H9 (cell line): Measurements from ENCODE around the gene SSB. TPM values are rescaled to one million over a fixed set of nuclear protein-coding genes. Genes with fewer than 3 reads are reported as not detected.
"Not testable (repeated sequence)": the region's sequence is repeated elsewhere in the genome, so short reads cannot be mapped to it uniquely, and the experiment has no call there.

ENCODE experiments used
- DNase-seq: peaks from one replicate; pipeline ENCODE4 v3.0.0-alpha.2; 2017
- H2AFZ ChIP-seq: one replicate; pipeline ENCODE4 v1.6.1; 2013; ENCODE audit warnings: mild to moderate bottlenecking, low read length, control low read depth, moderate library complexity
- H2AK5ac ChIP-seq: 2 replicates; pipeline ENCODE4 v1.6.1; 2013; ENCODE audit warnings: low read length, control low read depth, mixed read lengths; ENCODE audit not compliant: insufficient read length
- H2BK120ac ChIP-seq: one replicate; pipeline ENCODE4 v1.6.1; 2013; ENCODE audit warnings: low read depth, mild to moderate bottlenecking, low read length, control low read depth, inconsistent platforms; ENCODE audit not compliant: poor library complexity, severe bottlenecking
- H2BK12ac ChIP-seq: 2 replicates; pipeline ENCODE4 v1.6.1; 2013; ENCODE audit warnings: low read length, control low read depth, mixed read lengths, low read depth; ENCODE audit not compliant: insufficient read length
- H2BK15ac ChIP-seq: 2 replicates; pipeline ENCODE4 v1.6.1; 2013; ENCODE audit warnings: low read depth, low read length, control low read depth
- H2BK20ac ChIP-seq: one replicate; pipeline ENCODE4 v1.6.1; 2013; ENCODE audit warnings: low read depth, mild to moderate bottlenecking, low read length, control low read depth, inconsistent platforms; ENCODE audit not compliant: poor library complexity, severe bottlenecking
- H2BK5ac ChIP-seq: 2 replicates; pipeline ENCODE4 v1.6.1; 2013; ENCODE audit warnings: low read length, control low read depth, mixed read lengths; ENCODE audit not compliant: insufficient read length
- H3K14ac ChIP-seq: 2 replicates; pipeline ENCODE4 v1.6.1; 2013; ENCODE audit warnings: low read length, control low read depth; ENCODE audit not compliant: insufficient read depth
- H3K18ac ChIP-seq: 2 replicates; pipeline ENCODE4 v1.6.1; 2013; ENCODE audit warnings: low read depth, mild to moderate bottlenecking, mixed read lengths, low read length, control low read depth; ENCODE audit not compliant: insufficient read length
- H3K23ac ChIP-seq: 2 replicates; pipeline ENCODE4 v1.6.1; 2013; ENCODE audit warnings: low read length, control low read depth, mixed read lengths, low read depth; ENCODE audit not compliant: insufficient read length
- H3K23me2 ChIP-seq: 2 replicates; pipeline ENCODE4 v1.6.1; 2013; ENCODE audit warnings: low read depth, mild to moderate bottlenecking, mixed read lengths, low read length, control low read depth; ENCODE audit not compliant: insufficient read length, poor library complexity, severe bottlenecking
- H3K27ac ChIP-seq: 2 replicates; pipeline ENCODE4 v1.5.1; 2013; ENCODE audit warnings: low read length, control low read depth, mixed read lengths, low read depth; ENCODE audit not compliant: insufficient read length
- H3K27me3 ChIP-seq: 2 replicates; pipeline ENCODE4 v1.6.1; 2013; ENCODE audit warnings: low read length, control low read depth, inconsistent platforms; ENCODE audit not compliant: insufficient read depth
- H3K4ac ChIP-seq: 2 replicates; pipeline ENCODE4 v1.6.1; 2013; ENCODE audit warnings: low read depth, mild to moderate bottlenecking, control low read depth, inconsistent platforms, low read length, moderate library complexity
- H3K4me1 ChIP-seq: 2 replicates; pipeline ENCODE4 v1.6.1; 2013; ENCODE audit warnings: low read length, control low read depth, inconsistent platforms; ENCODE audit not compliant: insufficient read depth
- H3K4me2 ChIP-seq: 2 replicates; pipeline ENCODE4 v1.6.1; 2013; ENCODE audit warnings: low read length, control low read depth, mixed read lengths; ENCODE audit not compliant: insufficient read length, insufficient read depth
- H3K56ac ChIP-seq: 2 replicates; pipeline ENCODE4 v1.6.1; 2013; ENCODE audit warnings: low read depth, mild to moderate bottlenecking, mixed read lengths, low read length, control low read depth; ENCODE audit not compliant: insufficient read length
- H3K79me1 ChIP-seq: 2 replicates; pipeline ENCODE4 v1.6.1; 2013; ENCODE audit warnings: low read depth, mild to moderate bottlenecking, moderate library complexity, low read length, control low read depth, inconsistent platforms; ENCODE audit not compliant: insufficient read depth, poor library complexity, severe bottlenecking
- H3K79me2 ChIP-seq: 2 replicates; pipeline ENCODE4 v1.6.1; 2013; ENCODE audit warnings: low read length, control low read depth, inconsistent platforms; ENCODE audit not compliant: insufficient read depth
- H3K9ac ChIP-seq: 2 replicates; pipeline ENCODE4 v1.6.1; 2013; ENCODE audit warnings: low read length, control low read depth, mixed read lengths; ENCODE audit not compliant: insufficient read length; ENCODE audit errors: extremely low read depth
- H3K9me3 ChIP-seq: one replicate; pipeline ENCODE4 v1.6.1; 2013; ENCODE audit warnings: low read depth, low read length, inconsistent platforms; ENCODE audit not compliant: control insufficient read depth
- H3T11ph ChIP-seq: one replicate; pipeline ENCODE4 v1.6.1; 2013; ENCODE audit warnings: mild to moderate bottlenecking, low read length, control low read depth, inconsistent platforms
- H4K20me1 ChIP-seq: one replicate; pipeline ENCODE4 v1.6.1; 2013; ENCODE audit not compliant: control insufficient read depth, insufficient read length, insufficient read depth
- H4K5ac ChIP-seq: 2 replicates; pipeline ENCODE4 v1.6.1; 2013; ENCODE audit warnings: low read depth, mild to moderate bottlenecking, mixed read lengths, low read length, control low read depth; ENCODE audit not compliant: insufficient read length
- H4K8ac ChIP-seq: replicated peaks from 2 replicates; pipeline ENCODE4 v1.6.1; 2013; ENCODE audit warnings: low read length, control low read depth, mixed read lengths, low read depth; ENCODE audit not compliant: insufficient read length
- H4K91ac ChIP-seq: 2 replicates; pipeline ENCODE4 v1.6.1; 2013; ENCODE audit warnings: low read depth, mild to moderate bottlenecking, moderate library complexity, mixed read lengths, low read length, control low read depth; ENCODE audit not compliant: insufficient read length
- H3K27ac Mint-ChIP-seq, 3 experiments: 2 replicates in 2 of 3; 3 replicates in 1 of 3; pipeline ENCODE4 v1.8.0; 2020 to 2021; ENCODE audit warnings: mixed read lengths in 3 of 3, mild to moderate bottlenecking in 1 of 3, moderate library complexity in 1 of 3
- H3K27me3 Mint-ChIP-seq: 2 replicates; pipeline ENCODE4 v1.8.0; 2021; ENCODE audit warnings: low read depth, mild to moderate bottlenecking, moderate library complexity, mixed read lengths
- H3K36me3 Mint-ChIP-seq, 3 experiments: 2 replicates in 2 of 3; 3 replicates in 1 of 3; pipeline ENCODE4 v1.8.0; 2020 to 2021; ENCODE audit warnings: low read depth in 3 of 3, mixed read lengths in 3 of 3; ENCODE audit not compliant: insufficient read depth in 1 of 3
- H3K4me1 Mint-ChIP-seq, 2 experiments: 2 replicates each; pipeline ENCODE4 v1.8.0; 2020; ENCODE audit warnings: mixed read lengths in 2 of 2
- H3K4me3 Mint-ChIP-seq, 2 experiments: 2 replicates in 1 of 2; 3 replicates in 1 of 2; pipeline ENCODE4 v1.8.0; 2020 to 2021; ENCODE audit warnings: mild to moderate bottlenecking in 2 of 2, mixed read lengths in 2 of 2, moderate library complexity in 1 of 2
- H3K9me3 Mint-ChIP-seq, 2 experiments: 2 replicates in 1 of 2; 3 replicates in 1 of 2; pipeline ENCODE4 v1.8.0; 2020; ENCODE audit warnings: mild to moderate bottlenecking in 2 of 2, mixed read lengths in 2 of 2, moderate library complexity in 1 of 2
- WGBS: extraction: QIAGEN DNeasy Blood & Tissue Kit; methylation state at CpG from one replicate; pipeline ENCODE4 v1.1.7; 2013; ENCODE audit warnings: missing lambda C conversion rate, low lambda C conversion rate, mixed read lengths; ENCODE audit not compliant: insufficient read length; ENCODE audit errors: extremely low coverage; 5-methylcytosine and 5-hydroxymethylcytosine counted together
- total RNA-seq: library from RNA; stranded (reverse); gene quantifications from 2 replicates; pipeline ENCODE4 v1.2.1, GENCODE V29; 2021
- TF ChIP-seq, protein P1 (sequence below): fragments of 200-600 bp; sonication (generic); conservative IDR thresholded peaks from 3 replicates; pipeline ENCODE4 v1.8.0; 2021; ENCODE audit warnings: antibody characterized with exemption, mild to moderate bottlenecking

Gene SSB
- total RNA-seq, 1 experiment from 2014 or later, result 248 TPM

DNA sequence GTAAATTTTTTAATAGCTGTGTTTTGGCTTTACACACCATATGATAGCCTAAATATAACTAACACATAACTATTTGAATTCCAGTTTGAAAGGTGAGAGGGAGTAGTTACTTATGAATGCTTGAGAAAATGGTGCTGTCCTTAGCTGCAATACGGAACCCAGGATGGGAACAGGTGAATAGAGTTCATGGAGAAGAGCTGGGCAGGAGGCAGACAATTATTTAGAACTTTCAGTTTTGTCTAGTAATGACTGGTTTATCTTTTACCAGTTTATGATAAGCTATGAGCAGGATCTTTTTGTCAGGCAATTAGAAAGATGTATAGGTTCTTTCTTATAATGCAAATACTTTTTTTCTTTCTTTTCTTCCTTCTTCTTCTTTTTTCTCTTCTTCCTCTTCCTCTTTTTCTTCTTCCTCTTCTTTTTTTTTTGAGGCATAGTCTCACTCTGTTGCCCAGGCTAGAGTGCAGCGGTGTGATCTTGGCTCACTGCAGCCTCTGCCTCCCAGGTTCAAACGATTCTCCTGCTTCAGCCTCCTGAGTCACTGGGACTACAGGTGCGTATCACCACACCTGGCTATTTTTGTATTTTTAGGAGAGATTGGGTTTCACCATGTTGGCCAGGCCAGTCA lies 54.5 kb downstream of the SSB start:
- Histone ChIP-seq H3K9me3 (no peaks in the 10 kb centered on the region), H3K27ac (no peak overlapping the region), H3T11ph (no peak overlapping the region), H3K4me2 (no peak overlapping the region), H2BK15ac (no peak overlapping the region), H3K23me2 (no peaks in the 10 kb centered on the region), H3K56ac (no peak overlapping the region), H4K8ac (no peak overlapping the region), H3K9ac (no peak overlapping the region), H3K18ac (no peak overlapping the region), H4K91ac (no peak overlapping the region), H3K14ac (no peak overlapping the region), H2BK5ac (no peak overlapping the region), H2AK5ac (no peak overlapping the region), H3K23ac (no peak overlapping the region), H2BK20ac (no peak overlapping the region), H4K20me1 (no peaks in the 10 kb centered on the region), H3K4me1 (no peaks in the 10 kb centered on the region), H2BK12ac (no peak overlapping the region), H3K4ac (no peak overlapping the region), H4K5ac (no peak overlapping the region), H2AFZ (no peak overlapping the region), H3K27me3 (no peaks in the 10 kb centered on the region), H3K79me2 (peaks cover 3% of the 10 kb centered on the region; the same call in 1 of the 2 replicates), H2BK120ac (no peak overlapping the region), H3K79me1 (no peaks in the 10 kb centered on the region)
- no peaks in the 10 kb centered on the region; the same call in 1 of the 2 replicates for H3K27me3 Mint-ChIP-seq
- TF ChIP-seq, protein P1, sequence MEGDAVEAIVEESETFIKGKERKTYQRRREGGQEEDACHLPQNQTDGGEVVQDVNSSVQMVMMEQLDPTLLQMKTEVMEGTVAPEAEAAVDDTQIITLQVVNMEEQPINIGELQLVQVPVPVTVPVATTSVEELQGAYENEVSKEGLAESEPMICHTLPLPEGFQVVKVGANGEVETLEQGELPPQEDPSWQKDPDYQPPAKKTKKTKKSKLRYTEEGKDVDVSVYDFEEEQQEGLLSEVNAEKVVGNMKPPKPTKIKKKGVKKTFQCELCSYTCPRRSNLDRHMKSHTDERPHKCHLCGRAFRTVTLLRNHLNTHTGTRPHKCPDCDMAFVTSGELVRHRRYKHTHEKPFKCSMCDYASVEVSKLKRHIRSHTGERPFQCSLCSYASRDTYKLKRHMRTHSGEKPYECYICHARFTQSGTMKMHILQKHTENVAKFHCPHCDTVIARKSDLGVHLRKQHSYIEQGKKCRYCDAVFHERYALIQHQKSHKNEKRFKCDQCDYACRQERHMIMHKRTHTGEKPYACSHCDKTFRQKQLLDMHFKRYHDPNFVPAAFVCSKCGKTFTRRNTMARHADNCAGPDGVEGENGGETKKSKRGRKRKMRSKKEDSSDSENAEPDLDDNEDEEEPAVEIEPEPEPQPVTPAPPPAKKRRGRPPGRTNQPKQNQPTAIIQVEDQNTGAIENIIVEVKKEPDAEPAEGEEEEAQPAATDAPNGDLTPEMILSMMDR, result no peak
- H3K4me3 Mint-ChIP-seq, result no peak overlapping the region
- no peak overlapping the region for H3K27ac Mint-ChIP-seq
- DNase-seq, result no peak
- peaks cover 13 to 14% of the 10 kb centered on the region in 2 experiments; a peak in 4 of 5 replicates for H3K9me3 Mint-ChIP-seq
- peaks cover 5 to 8% of the 10 kb centered on the region in 2 experiments; a peak in 3 of 4 replicates for H3K4me1 Mint-ChIP-seq
- peaks cover 17 to 32% (median 25%) of the 10 kb centered on the region in 3 experiments; a peak in 6 of 7 replicates for H3K36me3 Mint-ChIP-seq
- no CpG with 5 or more reads among the region's 4 CpGs for WGBS

GRCh38 chr2:169855281-169856258 lies 56.9 kb downstream of the SSB start:
- not testable (repeated sequence) for H2AK5ac ChIP-seq, H2BK120ac ChIP-seq, H3K14ac ChIP-seq, H3K4me3 Mint-ChIP-seq, H4K5ac ChIP-seq, H4K91ac ChIP-seq, H3K23me2 ChIP-seq, H3K4me2 ChIP-seq, H3T11ph ChIP-seq, H3K27me3 Mint-ChIP-seq, H3K27ac Mint-ChIP-seq, H3K27me3 ChIP-seq, H3K23ac ChIP-seq, H3K27ac ChIP-seq, H3K4ac ChIP-seq, H3K18ac ChIP-seq, H2BK20ac ChIP-seq, H2BK12ac ChIP-seq, H3K9ac ChIP-seq, H3K56ac ChIP-seq, H3K4me1 Mint-ChIP-seq, H2AFZ ChIP-seq, H3K9me3 ChIP-seq, H4K8ac ChIP-seq, DNase-seq, H2BK15ac ChIP-seq, H3K79me2 ChIP-seq, H3K79me1 ChIP-seq, H4K20me1 ChIP-seq, H3K4me1 ChIP-seq, H2BK5ac ChIP-seq
- no CpG with 5 or more reads among the region's 42 CpGs for WGBS
- peaks cover 13 to 14% of the 10 kb centered on the region in 2 experiments; a peak in 4 of 5 replicates for H3K9me3 Mint-ChIP-seq
- H3K36me3 Mint-ChIP-seq, result peaks cover 12 to 22% (median 19%) of the 10 kb centered on the region in 3 experiments
